Cardiac fibroblast (primary cell): ENCODE data around the gene PLAAT2.
"Not testable (repeated sequence)": the region's sequence is repeated elsewhere in the genome, so short reads cannot be mapped to it uniquely, and the experiment has no call there.

Experiments
- DNase-seq, 2 donors: peaks; one replicate each; pipeline versions ENCODE4 v3.0.0 to v3.0.0-alpha.2; 2010; ENCODE audit warnings: low read depth in 2 of 2
- H3K4me3 ChIP-seq, 2 donors: replicated peaks in 1 of 2; 1 replicate in 1 of 2; 2 replicates in 1 of 2; pipeline ENCODE4 v1.5.1; 2011; ENCODE audit warnings: low read depth in 2 of 2, low read length in 2 of 2, mild to moderate bottlenecking in 2 of 2, moderate library complexity in 1 of 2
- CTCF ChIP-seq: IDR thresholded peaks from one replicate; pipeline ENCODE4 v1.5.1; 2011; ENCODE audit warnings: low read depth, mild to moderate bottlenecking, low read length, inconsistent platforms

PLAAT2 gene

GRCh38 chr11:63547061-63547460 lies 16.1 kb downstream of the PLAAT2 start:
- no peak for TF ChIP-seq CTCF
- no peak for DNase-seq
- no peak overlapping the region for H3K4me3 ChIP-seq

- no peak for DNase-seq
- TF ChIP-seq CTCF: no peak
- no peak overlapping the region for H3K4me3 ChIP-seq
Measured at GRCh38 chr11:63543711-63544110, 19.5 kb downstream of the PLAAT2 start.

- not testable (repeated sequence) for H3K4me3 ChIP-seq
Measured at GRCh38 chr11:63542506-63542905, 20.7 kb downstream of the PLAAT2 start.

GRCh38 chr11:63537293-63538101 lies 25.7 kb downstream of the PLAAT2 start:
- TF ChIP-seq CTCF: no peak
- H3K4me3 ChIP-seq: peak overlapping the region; percentile 30 to 37
- peak; percentile 44 to 97 for DNase-seq

More at GRCh38 chr11:63542506-63542905, 20.7 kb downstream of the PLAAT2 start:
- DNase-seq: peak in 1 of 2 donors; percentile 30

- no peak for TF ChIP-seq CTCF
- H3K4me3 ChIP-seq: peak within 1 kb of the TSS; percentile 30 to 37
- peak; percentile 54 to 85 for DNase-seq
Measured at GRCh38 chr11:63536669-63537292, 26.4 kb downstream of the PLAAT2 start, which contains the start of gene PLAAT4. Gene PLAAT4, plus strand, starts transcription at chr11:63536808. Its CDS starts 61 bp downstream, at chr11:63536869.

GRCh38 chr11:63535734-63536133 lies 27.4 kb downstream of the PLAAT2 start:
- H3K4me3 ChIP-seq: no peak overlapping the region
- DNase-seq: peak in 1 of 2 donors; percentile 28
- no peak for TF ChIP-seq CTCF

GRCh38 chr11:63534895-63535461 lies 28.2 kb downstream of the PLAAT2 start:
- TF ChIP-seq CTCF: no peak
- H3K4me3 ChIP-seq: no peak overlapping the region
- no peak for DNase-seq
